Fibroblast of peridontal ligament (primary cell): ENCODE measurements around the gene RSPH1.
"Not testable (repeated sequence)": the region's sequence is repeated elsewhere in the genome, so short reads cannot be mapped to it uniquely, and the experiment has no call there.

Source experiments
- DNase-seq: peaks from one replicate; pipeline ENCODE4 v3.0.0-alpha.2; 2010; ENCODE audit errors: extremely low read depth

RSPH1 gene

DNA sequence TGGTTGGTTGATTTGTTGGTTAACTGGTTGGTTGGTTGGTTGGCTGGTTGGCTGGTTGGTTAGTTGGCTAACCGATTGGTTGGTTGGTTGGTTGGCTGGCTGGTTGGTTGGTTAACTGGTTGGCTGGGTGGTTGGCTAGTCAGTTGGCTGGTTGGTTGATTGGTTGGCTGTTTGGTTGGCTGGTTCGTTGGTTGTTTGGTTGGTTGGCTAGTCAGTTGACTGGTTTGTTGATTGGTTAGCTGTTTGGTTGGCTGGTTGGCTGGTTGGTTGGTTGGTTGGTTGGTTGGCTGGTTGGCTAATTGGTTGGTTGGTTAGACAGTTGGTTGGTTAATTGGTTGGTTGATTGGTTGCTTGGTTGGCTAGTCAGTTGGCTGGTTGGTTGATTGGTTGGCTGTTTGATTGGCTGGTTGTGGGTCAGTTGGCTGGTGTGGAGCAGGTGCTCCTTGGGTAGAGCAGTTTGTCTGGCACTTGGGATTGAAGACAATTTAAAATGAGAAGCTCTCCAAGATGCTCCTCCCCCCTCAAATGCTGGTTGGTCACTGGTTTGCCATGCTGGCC lies 6.9 kb downstream of the RSPH1 start:
- no peak for DNase-seq

GRCh38 chr21:42486531-42486930 lies 9.5 kb downstream of the RSPH1 start:
- DNase-seq = no peak

GRCh38 chr21:42486072-42486471 lies 10.0 kb downstream of the RSPH1 start:
- no peak for DNase-seq

DNA sequence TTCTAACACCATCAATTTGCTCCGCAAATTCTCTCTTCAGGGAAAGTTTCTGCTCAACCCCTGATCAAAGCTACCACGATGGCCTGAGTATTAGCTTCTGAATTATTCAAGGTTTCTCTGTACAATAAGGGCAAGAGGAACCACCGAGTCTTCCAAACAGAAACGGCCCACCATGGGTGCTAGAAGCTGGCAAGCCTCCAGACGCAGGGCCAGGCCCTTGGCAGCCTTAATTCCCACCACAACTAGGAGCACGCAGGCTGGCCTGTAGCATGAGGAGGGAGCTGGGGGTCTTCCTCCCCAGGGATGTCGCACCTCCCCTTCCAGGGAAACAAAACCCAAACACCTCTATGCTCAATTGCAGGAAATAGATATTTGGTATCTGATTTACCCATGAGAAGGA lies 11.1 kb downstream of the RSPH1 start:
- no peak for DNase-seq

- DNase-seq = no peak
These were observed 14.9 kb downstream of the RSPH1 start for GRCh38 chr21:42481169-42481568.

GRCh38 chr21:42480736-42481135 lies 15.3 kb downstream of the RSPH1 start:
- no peak for DNase-seq

- DNase-seq = no peak
These were observed 16.4 kb downstream of the RSPH1 start for GRCh38 chr21:42479582-42479981.

DNA sequence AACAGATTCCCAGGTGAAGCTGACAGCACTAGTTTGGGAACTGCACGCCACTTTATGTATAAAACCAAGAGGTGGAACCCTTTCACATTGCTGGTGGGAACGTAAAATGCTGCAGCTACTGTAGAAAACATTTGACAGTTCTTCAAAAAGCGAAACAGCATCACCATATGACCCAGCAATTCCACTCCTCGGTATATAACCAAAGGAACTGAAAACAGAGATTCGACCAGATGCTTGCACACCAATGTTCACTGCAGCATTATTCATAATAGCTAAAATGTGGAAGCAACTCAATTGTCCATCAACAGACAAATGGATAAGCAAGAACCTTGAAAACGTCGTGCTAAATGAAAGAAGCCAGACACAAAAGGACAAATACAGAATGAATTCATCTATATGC lies 17.5 kb downstream of the RSPH1 start:
- DNase-seq = no peak

DNA sequence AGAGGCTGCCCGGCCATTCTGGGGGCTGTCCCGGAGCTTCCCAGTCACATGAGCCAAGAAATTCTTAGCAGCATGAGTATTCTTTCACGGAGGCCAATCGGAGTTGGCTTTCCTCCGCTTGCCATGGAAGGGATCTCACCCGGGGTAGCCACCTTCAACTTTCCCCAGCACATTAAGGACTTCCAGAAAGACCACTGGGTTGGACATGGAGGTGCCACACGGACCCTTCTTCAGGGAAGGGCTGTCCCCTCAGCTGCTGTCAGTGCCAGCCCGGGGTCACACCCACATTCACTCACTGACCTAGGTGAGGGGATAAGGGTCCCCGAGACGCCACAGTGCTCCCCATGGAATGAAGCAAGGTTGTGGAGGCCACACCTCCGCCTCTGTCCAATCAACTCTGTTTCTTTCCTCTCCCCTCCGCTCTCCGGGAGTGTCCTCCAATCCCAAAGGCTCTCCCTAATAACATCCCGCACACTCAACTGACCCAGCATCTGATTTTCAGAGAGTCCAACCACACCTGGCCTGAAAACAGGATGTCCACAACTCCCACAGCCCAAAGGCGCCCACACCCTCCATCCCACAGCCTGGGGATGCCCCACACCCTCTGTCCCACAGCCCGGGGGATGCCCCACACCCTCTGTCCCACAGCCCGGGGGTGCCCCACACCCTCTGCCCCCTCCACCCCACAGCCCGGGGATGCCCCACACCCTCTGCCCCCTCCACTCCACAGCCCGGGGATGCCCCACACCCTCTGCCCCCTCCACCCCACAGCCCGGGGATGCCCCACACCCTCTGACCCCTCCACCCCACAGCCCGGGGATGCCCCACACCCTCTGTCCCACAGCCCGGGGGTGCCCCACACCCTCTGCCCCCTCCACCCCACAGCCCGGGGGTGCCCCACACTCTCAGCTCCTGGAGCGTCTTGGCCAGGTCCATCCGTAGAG lies 19.4 kb downstream of the RSPH1 start:
- DNase-seq = no peak

DNA sequence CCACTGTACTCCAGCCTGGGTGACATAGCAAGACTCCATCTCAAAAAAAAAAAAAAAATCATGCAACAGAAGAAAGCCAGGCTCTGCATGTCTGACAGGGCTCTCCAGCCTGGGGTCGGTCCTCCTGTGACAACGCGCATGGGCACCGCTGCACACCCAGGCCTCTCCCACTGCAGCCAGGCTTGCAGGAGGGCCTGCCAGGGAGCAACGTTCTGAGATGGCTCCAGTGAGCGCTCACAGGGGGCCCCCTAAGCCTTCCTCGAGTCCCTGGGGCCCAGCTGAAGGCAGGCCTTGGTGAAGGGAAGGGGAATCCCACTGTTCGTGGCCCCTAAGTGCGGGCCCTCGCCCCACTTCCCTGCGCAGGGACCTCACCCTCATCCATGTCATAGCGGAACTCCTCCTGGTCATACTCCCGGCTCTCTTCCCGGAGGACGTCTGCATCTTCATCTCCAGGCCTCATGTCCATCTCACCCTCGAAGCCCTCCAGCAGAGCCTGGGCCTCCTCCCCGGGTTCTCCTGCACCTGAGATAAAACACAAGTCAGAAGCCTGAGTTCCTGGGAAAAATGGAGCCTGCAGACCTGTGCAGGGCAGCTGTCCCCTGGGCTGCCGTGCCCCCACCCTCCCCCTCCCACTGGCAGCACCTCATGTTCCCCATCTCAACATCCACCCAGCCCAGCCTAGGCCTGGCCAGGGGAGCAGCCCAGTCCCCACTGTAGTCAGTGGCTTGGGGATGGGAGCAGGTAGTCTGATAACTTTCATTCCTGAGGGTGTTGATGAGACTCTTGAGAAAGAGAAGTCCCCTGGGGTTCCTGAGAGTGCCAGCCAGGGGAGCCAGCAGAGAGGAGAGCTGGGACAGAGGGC lies 20.3 kb downstream of the RSPH1 start:
- DNase-seq = no peak

DNA sequence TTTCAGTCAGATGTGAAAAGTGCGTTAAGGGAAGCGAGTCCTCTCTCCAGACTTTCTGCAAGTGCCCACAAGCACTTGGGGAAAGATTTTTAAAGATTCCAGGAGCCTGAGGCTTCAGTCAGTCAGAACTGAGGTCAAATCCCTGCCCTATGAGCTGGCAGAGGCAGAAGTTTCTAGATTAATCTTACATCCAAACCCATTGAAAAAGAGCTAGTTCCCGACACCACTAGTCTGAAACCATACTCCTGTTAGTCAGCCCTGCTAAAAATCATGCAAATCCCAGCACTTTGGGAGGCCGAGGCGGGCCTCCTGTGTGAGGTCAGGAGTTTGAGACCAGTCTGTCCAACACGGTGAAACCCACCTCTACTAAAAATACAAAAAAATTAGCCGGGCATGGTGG lies 21.0 kb downstream of the RSPH1 start:
- no peak for DNase-seq

DNA sequence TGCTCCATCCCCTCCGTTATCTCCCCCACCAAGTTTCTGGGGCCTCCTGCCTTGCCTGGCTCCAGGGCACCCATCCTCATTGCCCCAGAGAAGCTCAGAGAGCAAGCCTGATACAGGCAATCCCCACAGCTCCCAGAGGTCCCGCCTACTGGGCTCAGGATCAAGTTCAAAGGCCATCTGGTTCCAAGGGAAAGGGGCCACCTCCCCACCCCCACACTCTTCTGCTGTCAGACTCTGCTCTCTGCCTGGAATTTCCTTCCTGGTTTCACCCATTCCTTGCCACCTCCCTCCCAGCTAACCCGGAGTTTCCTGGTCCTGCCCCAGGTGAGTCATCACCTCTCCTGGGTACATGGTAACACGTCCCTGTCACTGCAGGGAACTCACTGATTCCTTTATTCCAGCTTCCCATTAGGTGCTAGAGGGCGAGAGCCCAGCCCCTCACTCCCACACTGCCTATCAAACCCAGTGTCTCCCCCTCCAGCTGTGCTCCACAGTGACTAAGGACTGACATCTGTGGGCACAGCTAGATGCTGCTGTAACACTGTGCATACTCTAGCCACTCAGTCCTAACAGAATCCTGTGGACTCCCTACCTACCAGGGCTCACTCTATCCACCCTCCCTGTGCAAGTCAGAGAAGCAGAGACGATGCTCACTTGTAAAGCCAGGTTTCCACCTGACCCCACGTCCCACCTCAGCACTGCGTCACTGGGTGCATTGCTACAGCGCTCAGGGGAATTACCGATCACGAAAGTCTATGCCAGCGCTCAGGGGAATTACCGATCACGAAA lies 21.8 kb downstream of the RSPH1 start:
- DNase-seq = no peak

DNA sequence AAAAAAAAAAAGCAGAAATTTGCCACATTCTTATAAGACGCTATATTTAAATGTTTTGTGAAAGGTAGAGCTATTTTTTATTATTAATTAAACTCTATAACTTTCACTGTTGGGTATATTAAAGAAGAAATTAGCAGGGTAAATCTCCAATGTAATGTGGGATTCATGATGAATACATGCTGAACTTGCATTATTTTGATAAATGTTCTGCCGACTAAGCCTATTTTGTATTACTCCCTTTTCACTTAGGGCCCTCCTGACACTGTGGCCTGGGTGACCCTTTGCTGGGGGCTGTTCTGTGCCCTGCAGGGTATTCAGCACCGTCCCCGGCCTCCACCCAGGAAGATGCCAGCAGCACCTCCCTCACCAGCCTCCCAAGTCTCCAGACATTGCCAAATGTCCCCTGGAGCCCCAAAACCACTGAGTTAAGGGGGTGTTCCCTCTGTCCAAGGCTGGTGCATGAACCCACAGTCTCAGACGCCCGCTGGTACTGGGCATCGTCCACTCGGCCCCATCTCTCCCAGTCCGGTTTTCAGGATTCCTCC lies 22.5 kb downstream of the RSPH1 start:
- DNase-seq = no peak

DNA sequence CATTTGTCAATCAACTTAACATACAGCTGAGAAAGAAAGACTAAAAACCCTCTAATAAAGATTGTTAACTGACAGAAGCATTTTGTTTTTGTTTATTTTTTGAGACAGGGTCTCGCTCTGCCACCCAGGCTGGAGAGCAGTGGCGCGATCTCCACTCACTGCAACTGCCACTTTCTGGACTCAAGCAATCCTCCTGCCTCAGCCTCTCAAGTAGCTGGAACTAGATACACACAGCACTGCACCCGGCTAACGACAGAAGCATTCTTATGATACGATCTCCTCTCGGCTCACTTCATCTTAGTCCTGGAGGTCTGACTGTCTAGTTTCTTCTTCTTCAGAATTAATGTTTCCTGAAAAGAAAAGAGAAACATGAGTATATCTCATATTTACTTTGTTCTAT lies 23.5 kb downstream of the RSPH1 start:
- no peak for DNase-seq

GRCh38 chr21:42471716-42472330 lies 24.2 kb downstream of the RSPH1 start:
- DNase-seq = no peak

DNA sequence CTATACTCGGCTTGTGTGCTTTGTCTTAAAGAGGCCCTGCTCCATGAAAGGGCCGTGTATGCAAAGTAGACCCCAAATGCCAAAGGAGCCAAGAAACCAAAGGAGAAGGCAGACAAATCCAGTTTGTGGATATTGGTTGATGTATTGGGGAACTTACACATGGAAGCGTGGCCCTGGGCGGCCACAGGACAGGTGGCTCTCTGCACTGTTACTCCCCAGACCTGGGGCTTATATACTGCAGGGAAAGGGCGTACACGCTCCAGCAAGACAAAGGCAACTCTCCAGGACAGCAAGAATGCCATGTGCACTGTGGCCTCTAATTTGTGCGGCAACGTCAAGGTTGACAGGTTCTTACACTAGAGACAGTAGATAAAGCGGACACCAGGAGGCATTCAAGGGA lies 24.8 kb downstream of the RSPH1 start:
- no peak for DNase-seq

DNA sequence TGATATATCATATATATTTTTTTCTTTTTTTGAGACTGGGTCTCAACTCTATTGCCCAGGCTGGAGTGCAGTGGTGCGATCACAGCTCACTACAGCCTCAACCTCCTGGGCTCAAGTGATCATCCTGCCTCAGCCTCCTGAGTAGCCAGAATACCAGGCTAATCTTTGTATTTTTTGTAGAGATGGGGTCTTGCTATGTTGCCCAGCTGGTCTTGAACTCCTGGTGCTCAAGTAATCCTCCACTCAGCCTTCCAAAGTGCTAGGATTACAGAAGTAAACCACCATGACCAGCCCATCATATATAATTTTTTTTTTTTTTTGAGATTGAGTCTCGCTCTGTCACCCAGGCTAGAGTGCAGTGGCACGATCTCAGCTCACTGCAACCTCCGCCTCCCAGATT lies 26.3 kb downstream of the RSPH1 start:
- DNase-seq = not testable (repeated sequence)

DNA sequence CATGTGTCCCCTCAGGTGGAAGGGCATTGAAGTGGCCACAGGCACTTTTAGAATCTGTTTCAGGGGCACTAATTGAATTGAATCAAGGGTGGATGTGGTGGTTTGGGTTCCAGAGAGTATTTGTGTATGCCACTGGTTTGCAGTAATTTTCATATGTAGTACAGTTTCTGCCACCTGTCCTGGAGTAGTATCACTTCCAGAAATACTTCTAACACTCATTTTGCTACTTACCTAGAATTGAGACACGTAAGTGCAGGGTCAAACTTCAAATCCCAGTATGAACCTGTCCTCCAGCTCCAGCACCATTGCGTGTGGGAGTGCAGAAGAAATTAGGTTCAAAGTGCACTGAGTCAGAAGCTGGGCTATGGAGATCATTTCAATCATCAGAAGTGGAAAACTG lies 26.8 kb downstream of the RSPH1 start:
- no peak for DNase-seq

DNA sequence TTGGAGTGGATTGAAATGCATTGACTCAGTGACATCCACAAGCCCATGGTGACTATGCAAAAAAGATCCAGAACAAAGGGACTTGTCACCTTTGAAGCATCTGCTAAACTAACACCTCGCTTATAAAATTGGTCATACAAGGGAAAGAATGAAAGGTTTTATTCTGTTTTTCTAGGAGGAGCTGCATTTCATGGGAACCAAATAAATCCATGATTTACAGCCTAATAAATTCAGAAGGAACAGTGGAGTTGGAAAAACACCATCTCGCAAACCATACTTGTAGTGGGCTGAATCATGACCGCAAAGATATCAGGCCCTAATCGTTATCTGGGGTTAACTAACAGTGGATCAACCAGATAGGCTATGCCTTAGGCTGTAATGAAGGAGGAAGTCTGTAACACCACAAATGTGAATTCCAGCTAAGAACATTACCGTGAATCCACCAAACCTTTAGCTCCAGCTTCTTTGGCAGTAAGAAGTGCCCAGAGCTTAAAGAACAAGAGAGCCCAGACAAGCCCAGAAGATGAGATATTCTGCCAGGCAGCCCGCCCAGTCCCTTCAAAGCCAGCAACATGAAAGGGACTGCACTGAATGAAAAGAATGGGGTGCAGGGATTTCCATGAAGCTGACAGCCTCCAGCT lies 27.4 kb downstream of the RSPH1 start:
- DNase-seq = no peak
